Measurements from ENCODE around the gene LARP4B. TPM values are rescaled to one million over a fixed set of nuclear protein-coding genes. Genes with fewer than 3 reads are reported as not detected.

LARP4B gene
- total RNA-seq, 1 experiment from 2014 or later = 122 TPM

DNA sequence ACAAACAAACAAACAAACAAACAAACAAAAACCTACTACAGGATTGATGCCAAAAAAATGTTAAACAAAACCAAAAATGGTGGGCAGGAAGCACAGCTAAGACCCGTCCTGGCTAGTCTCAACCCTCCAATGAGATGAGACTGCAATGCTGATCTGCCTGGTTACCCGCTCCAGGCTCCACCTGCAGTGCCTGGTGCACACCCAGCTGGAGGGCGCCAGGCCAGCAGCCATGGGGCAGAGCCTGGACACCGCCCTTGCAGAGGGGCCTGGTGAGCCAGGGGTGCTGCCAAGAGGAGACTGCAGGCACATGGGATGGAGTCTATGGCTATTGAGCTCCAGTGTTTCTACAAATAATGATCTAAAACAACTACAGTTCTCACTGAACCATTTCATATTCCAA, 107.0 kb downstream of the LARP4B start:
- Histone ChIP-seq H3K9me3 (ENCODE audit: control insufficient read depth in 1 of 2, insufficient read depth in 1 of 2, low read depth in 1 of 2, low read length in 2 of 2) (no peaks in the 10 kb centered on the region), H4K20me1 (ENCODE audit: insufficient read depth) (no peaks in the 10 kb centered on the region), H3K4me3 (replicated peaks in 1 of 2; ENCODE audit: low read depth in 1 of 2, low read length in 2 of 2) (no peak overlapping the region), H3K9me2 (ENCODE audit: insufficient read depth) (no peaks in the 10 kb centered on the region), H3K79me2 (ENCODE audit: insufficient read depth, low read length) (peaks cover 32% of the 10 kb centered on the region; the same call in 1 of the 2 replicates), H3K27me3 (ENCODE audit: insufficient read depth, low read length) (no peaks in the 10 kb centered on the region), H3K27ac (ENCODE audit: low read depth, low read length) (no peak overlapping the region), H3K4me1 (ENCODE audit: control insufficient read depth in 1 of 2, insufficient read depth in 2 of 2, low read length in 2 of 2) (peaks cover 6 to 8% of the 10 kb centered on the region in 2 experiments; a peak in 3 of 4 replicates), H3K36me3 (ENCODE audit: control insufficient read depth in 1 of 2, insufficient read depth in 2 of 2, low read length in 2 of 2) (peaks cover 38 to 50% of the 10 kb centered on the region in 2 experiments; a peak in 3 of 4 replicates), H3K9ac (ENCODE audit: low read length) (no peak overlapping the region), H3K4me2 (ENCODE audit: low read length) (no peak overlapping the region), H2AFZ (ENCODE audit: low read depth, low read length, poor library complexity, severe bottlenecking) (no peak overlapping the region)
- ChIA-PET POLR2A (no interaction called here), CTCF (no interaction called here), RAD21 (ENCODE audit: low non-redundant PET in 1 of 2, low total read pairs in 2 of 2, uncharacterized antibody in 2 of 2, unreplicated experiment in 2 of 2) (no interaction called here)
- DNase-seq (ENCODE audit: low read depth, low spot score) (no peak), ATAC-seq (peak; percentile 29; the same call in 1 of the 2 replicates)
- TF ChIP-seq RAD21 (IDR thresholded peaks at IDR 0.05; ENCODE audit: low read depth) = no peak
- TF ChIP-seq ZFX (IDR thresholded peaks at IDR 0.05) = no peak
- no peak for TF ChIP-seq EGR1 (IDR thresholded peaks at IDR 0.05; ENCODE audit: low read depth)
- no peak for TF ChIP-seq SRF (IDR thresholded peaks at IDR 0.05; ENCODE audit: low read depth)
- no peak for TF ChIP-seq SP1 (IDR thresholded peaks at IDR 0.05; ENCODE audit: low read depth)
- no peak for TF ChIP-seq POLR2AphosphoS5 (IDR thresholded peaks at IDR 0.05; ENCODE audit: low read depth, low read length)
- TF ChIP-seq, protein P1, sequence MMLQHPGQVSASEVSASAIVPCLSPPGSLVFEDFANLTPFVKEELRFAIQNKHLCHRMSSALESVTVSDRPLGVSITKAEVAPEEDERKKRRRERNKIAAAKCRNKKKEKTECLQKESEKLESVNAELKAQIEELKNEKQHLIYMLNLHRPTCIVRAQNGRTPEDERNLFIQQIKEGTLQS (IDR thresholded peaks at IDR 0.05) = no peak
- no peak for TF ChIP-seq JUND (IDR thresholded peaks at IDR 0.05)
- TF ChIP-seq REST (IDR thresholded peaks at IDR 0.05; ENCODE audit: low read depth) = no peak
- TF ChIP-seq ELF1 (IDR thresholded peaks at IDR 0.05; ENCODE audit: borderline replicate concordance, low read depth) = no peak
- TF ChIP-seq EZH2phosphoT487 (IDR thresholded peaks at IDR 0.05; ENCODE audit: borderline replicate concordance) = no peak
- TF ChIP-seq CEBPB (IDR thresholded peaks at IDR 0.05; ENCODE audit: low read depth) = no peak
- no peak for TF ChIP-seq SIN3A (IDR thresholded peaks at IDR 0.05; ENCODE audit: low read depth)
- no peak for TF ChIP-seq POLR2A (IDR thresholded peaks at IDR 0.05; ENCODE audit: borderline replicate concordance, extremely low read depth, insufficient read depth, insufficient read length)
- TF ChIP-seq, protein P2, sequence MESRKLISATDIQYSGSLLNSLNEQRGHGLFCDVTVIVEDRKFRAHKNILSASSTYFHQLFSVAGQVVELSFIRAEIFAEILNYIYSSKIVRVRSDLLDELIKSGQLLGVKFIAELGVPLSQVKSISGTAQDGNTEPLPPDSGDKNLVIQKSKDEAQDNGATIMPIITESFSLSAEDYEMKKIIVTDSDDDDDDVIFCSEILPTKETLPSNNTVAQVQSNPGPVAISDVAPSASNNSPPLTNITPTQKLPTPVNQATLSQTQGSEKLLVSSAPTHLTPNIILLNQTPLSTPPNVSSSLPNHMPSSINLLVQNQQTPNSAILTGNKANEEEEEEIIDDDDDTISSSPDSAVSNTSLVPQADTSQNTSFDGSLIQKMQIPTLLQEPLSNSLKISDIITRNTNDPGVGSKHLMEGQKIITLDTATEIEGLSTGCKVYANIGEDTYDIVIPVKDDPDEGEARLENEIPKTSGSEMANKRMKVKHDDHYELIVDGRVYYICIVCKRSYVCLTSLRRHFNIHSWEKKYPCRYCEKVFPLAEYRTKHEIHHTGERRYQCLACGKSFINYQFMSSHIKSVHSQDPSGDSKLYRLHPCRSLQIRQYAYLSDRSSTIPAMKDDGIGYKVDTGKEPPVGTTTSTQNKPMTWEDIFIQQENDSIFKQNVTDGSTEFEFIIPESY (IDR thresholded peaks at IDR 0.05; ENCODE audit: extremely low read depth, insufficient replicate concordance, low read length) = no peak
- no peak for TF ChIP-seq YY1 (IDR thresholded peaks at IDR 0.05; ENCODE audit: extremely low read depth, insufficient replicate concordance, low read depth, low read length)
- TF ChIP-seq, protein P3, sequence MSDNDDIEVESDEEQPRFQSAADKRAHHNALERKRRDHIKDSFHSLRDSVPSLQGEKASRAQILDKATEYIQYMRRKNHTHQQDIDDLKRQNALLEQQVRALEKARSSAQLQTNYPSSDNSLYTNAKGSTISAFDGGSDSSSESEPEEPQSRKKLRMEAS (IDR thresholded peaks at IDR 0.05) = no peak
- no TSS peak for BruUV-seq (replicated peaks)
- intact Hi-C loops (cut with micrococcal nuclease) = no loop called here

Measured in HCT116 (cell line).